CD4-positive, alpha-beta T cell treated with Interleukin-2 at 100 ng/mL for 4 hours (primary cell): ENCODE results near the gene RAB26.
"Not testable (repeated sequence)": the region's sequence is repeated elsewhere in the genome, so short reads cannot be mapped to it uniquely, and the experiment has no call there.

Source experiments
- DNase-seq: peaks from one replicate; pipeline ENCODE4 v3.0.0-alpha.2; 2020; ENCODE audit warnings: low spot score

The RAB26 gene

GRCh38 chr16:2198283-2198682 is 49.9 kb downstream of the RAB26 start:
- DNase-seq, result no peak

- DNase-seq, result no peak
These were observed 50.7 kb downstream of the RAB26 start for GRCh38 chr16:2199095-2199494.

GRCh38 chr16:2199621-2200139 is 51.3 kb downstream of the RAB26 start:
- no peak for DNase-seq

- DNase-seq, result no peak
These were observed 51.9 kb downstream of the RAB26 start for GRCh38 chr16:2200313-2200712.

- not testable (repeated sequence) for DNase-seq
These were observed 54.8 kb downstream of the RAB26 start for GRCh38 chr16:2203119-2203688.
